Fibroblast of lung (primary cell): Measurements from ENCODE around the gene ZNF664. TPM values are rescaled to one million over a fixed set of nuclear protein-coding genes. Genes with fewer than 3 reads are reported as not detected.

Experiments used
- DNase-seq, 2 donors: peaks; one replicate each; pipeline versions ENCODE4 v3.0.0 to v3.0.0-alpha.2; 2010; ENCODE audit warnings: low read depth in 2 of 2
- H2AFZ ChIP-seq: 2 replicates; pipeline ENCODE4 v1.5.1; 2012; ENCODE audit warnings: low read length, control low read depth, inconsistent platforms
- H3K27ac ChIP-seq: 2 replicates; pipeline ENCODE4 v1.5.1; 2011; ENCODE audit warnings: low read length, control low read depth; ENCODE audit not compliant: insufficient read depth
- H3K27me3 ChIP-seq: 2 replicates; pipeline ENCODE4 v1.5.1; 2011; ENCODE audit warnings: mild to moderate bottlenecking, low read length; ENCODE audit not compliant: control insufficient read depth, insufficient read depth
- H3K36me3 ChIP-seq: 2 replicates; pipeline ENCODE4 v1.5.1; 2011; ENCODE audit warnings: low read length; ENCODE audit not compliant: control insufficient read depth, insufficient read depth
- H3K4me1 ChIP-seq: 2 replicates; pipeline ENCODE4 v1.5.1; 2011; ENCODE audit warnings: low read length; ENCODE audit not compliant: control insufficient read depth, insufficient read depth; ENCODE audit errors: extremely low read depth
- H3K4me2 ChIP-seq: 2 replicates; pipeline ENCODE4 v1.5.1; 2011; ENCODE audit warnings: low read length, control low read depth; ENCODE audit not compliant: insufficient read depth; ENCODE audit errors: extremely low read depth
- H3K4me3 ChIP-seq, 4 experiments: fragments of 200-600 bp in 1 of 4; sonication (generic) in 1 of 4; replicated peaks in 1 of 4; 2 replicates each; pipeline ENCODE4 v1.5.1; 2011 to 2016; ENCODE audit warnings: low read length in 4 of 4, low read depth in 3 of 4, mild to moderate bottlenecking in 3 of 4, control low read depth in 2 of 4, inconsistent platforms in 1 of 4, mixed read lengths in 1 of 4; ENCODE audit not compliant: insufficient read depth in 1 of 4; ENCODE audit errors: control extremely low read depth in 1 of 4
- H3K79me2 ChIP-seq: 2 replicates; pipeline ENCODE4 v1.5.1; 2012; ENCODE audit warnings: mild to moderate bottlenecking, low read length, inconsistent platforms; ENCODE audit not compliant: control insufficient read depth, insufficient read depth
- H3K9ac ChIP-seq: 2 replicates; pipeline ENCODE4 v1.5.1; 2011; ENCODE audit warnings: mild to moderate bottlenecking, low read length, control low read depth; ENCODE audit not compliant: insufficient read depth
- H3K9me3 ChIP-seq: 2 replicates; pipeline ENCODE4 v1.5.1; 2012; ENCODE audit warnings: low read depth, low read length; ENCODE audit not compliant: control insufficient read depth, insufficient read depth
- H4K20me1 ChIP-seq: 2 replicates; pipeline ENCODE4 v1.5.1; 2011; ENCODE audit warnings: low read length; ENCODE audit not compliant: control insufficient read depth, insufficient read depth; ENCODE audit errors: extremely low read depth
- EZH2 ChIP-seq: IDR thresholded peaks from 2 replicates; pipeline ENCODE4 v1.5.1; 2012; ENCODE audit warnings: low read length, control low read depth, mild to moderate bottlenecking; ENCODE audit errors: missing control alignments
- polyA plus RNA-seq, 2 donors: library from polyadenylated mRNA; depleted of rRNA in 1 of 2; stranded (reverse) in 1 of 2; unstranded in 1 of 2; fragments of >200 nt; gene quantifications; 2 replicates each; pipeline ENCODE4 v1.2.1, GENCODE V29; 2011 to 2012; ENCODE audit warnings: missing spikeins in 1 of 2
- total RNA-seq: library from RNA; depleted of rRNA; stranded (reverse); fragments of >200 nt; gene quantifications from 2 replicates; pipeline ENCODE4 v1.2.1, GENCODE V29; 2014
- TF ChIP-seq, protein P1 (sequence below), 2 donors: IDR thresholded peaks in 1 of 2; conservative IDR thresholded peaks in 1 of 2; 1 replicate in 1 of 2; 2 replicates in 1 of 2; pipeline ENCODE4 v1.5.1; 2011 to 2012; ENCODE audit warnings: low read length in 2 of 2, control low read depth in 1 of 2, inconsistent platforms in 1 of 2, low read depth in 1 of 2, mild to moderate bottlenecking in 1 of 2

ZNF664 gene
- total and polyA plus RNA-seq, 2 donors (not counting 1 experiment from before 2014, with no cell fraction given): 43.9 to 55.1 TPM

- no peak for TF ChIP-seq EZH2
- TF ChIP-seq, protein P1, sequence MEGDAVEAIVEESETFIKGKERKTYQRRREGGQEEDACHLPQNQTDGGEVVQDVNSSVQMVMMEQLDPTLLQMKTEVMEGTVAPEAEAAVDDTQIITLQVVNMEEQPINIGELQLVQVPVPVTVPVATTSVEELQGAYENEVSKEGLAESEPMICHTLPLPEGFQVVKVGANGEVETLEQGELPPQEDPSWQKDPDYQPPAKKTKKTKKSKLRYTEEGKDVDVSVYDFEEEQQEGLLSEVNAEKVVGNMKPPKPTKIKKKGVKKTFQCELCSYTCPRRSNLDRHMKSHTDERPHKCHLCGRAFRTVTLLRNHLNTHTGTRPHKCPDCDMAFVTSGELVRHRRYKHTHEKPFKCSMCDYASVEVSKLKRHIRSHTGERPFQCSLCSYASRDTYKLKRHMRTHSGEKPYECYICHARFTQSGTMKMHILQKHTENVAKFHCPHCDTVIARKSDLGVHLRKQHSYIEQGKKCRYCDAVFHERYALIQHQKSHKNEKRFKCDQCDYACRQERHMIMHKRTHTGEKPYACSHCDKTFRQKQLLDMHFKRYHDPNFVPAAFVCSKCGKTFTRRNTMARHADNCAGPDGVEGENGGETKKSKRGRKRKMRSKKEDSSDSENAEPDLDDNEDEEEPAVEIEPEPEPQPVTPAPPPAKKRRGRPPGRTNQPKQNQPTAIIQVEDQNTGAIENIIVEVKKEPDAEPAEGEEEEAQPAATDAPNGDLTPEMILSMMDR (conservative IDR thresholded peaks at IDR 0.05 in 1 of 2, IDR thresholded peaks at IDR 0.05 in 1 of 2; ENCODE audit: low read depth in 1 of 2, low read length in 2 of 2): no peak
- H3K9me3 ChIP-seq: no peaks in the 10 kb centered on the region
Measured at GRCh38 chr12:123960856-123961255, 12.2 kb upstream of the ZNF664 start.

DNA sequence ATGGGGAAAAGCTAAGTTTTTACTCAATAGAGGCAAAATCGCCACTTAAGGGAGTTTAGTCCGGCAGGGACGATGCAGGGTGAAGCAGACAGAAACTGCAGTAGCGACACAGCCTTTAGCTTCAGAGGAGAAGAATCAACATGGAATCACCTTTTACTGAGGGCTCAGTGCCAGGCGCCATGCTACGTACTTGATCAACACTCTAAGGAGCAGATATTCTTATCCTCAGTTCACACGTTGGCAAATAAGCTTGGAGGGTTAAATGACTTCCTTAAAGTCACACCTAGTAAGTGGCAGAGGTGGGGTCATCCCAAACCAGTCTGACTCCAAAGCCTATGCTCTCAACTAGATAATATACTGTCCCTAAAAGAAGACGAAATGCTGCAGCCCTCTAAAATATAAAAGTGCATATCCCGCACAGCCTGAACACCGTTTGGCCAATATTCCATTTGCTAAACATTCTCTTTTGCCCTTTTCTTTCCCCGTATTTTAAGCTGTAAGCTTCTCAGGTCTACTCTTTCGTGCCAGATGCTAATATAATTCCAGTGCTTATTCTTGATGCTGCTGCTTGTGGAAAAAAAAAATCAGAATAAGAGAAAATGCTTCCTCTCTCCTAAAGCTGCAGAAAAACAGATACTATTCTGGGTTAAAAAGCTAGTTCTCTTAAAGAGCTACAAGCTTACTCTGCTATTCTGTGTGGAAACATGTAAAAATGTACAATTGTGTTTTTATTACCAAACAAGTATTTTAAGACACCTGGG is 11.2 kb upstream of the ZNF664 start:
- Histone ChIP-seq H3K4me3 (no peak overlapping the region), H3K4me1 (peaks cover 3% of the 10 kb centered on the region), H3K9me3 (no peaks in the 10 kb centered on the region), H3K36me3 (no peaks in the 10 kb centered on the region), H3K27me3 (no peaks in the 10 kb centered on the region), H3K27ac (no peak overlapping the region), H3K9ac (no peak overlapping the region), H3K4me2 (no peak overlapping the region), H4K20me1 (no peaks in the 10 kb centered on the region), H2AFZ (no peak overlapping the region), H3K79me2 (peaks cover 6% of the 10 kb centered on the region)
- TF ChIP-seq EZH2: no peak
- TF ChIP-seq, protein P1 (conservative IDR thresholded peaks at IDR 0.05 in 1 of 2, IDR thresholded peaks at IDR 0.05 in 1 of 2; ENCODE audit: low read depth in 1 of 2, low read length in 2 of 2): no peak
- DNase-seq: no peak

More at GRCh38 chr12:123960856-123961255, 12.2 kb upstream of the ZNF664 start:
- no peaks in the 10 kb centered on the region for H3K36me3 ChIP-seq
- H3K79me2 ChIP-seq: peaks cover 3% of the 10 kb centered on the region
- H4K20me1 ChIP-seq: no peaks in the 10 kb centered on the region
- H3K4me3 ChIP-seq: no peak overlapping the region
- H3K9ac ChIP-seq: no peak overlapping the region
- H3K27ac ChIP-seq: no peak overlapping the region
- no peak overlapping the region for H3K4me2 ChIP-seq
- H3K27me3 ChIP-seq: no peaks in the 10 kb centered on the region
- DNase-seq: no peak
- H3K4me1 ChIP-seq: no peaks in the 10 kb centered on the region
- no peak overlapping the region for H2AFZ ChIP-seq

- H3K36me3 ChIP-seq: no peaks in the 10 kb centered on the region
- no peaks in the 10 kb centered on the region for H4K20me1 ChIP-seq
- no peak for DNase-seq
- H3K9me3 ChIP-seq: no peaks in the 10 kb centered on the region
- TF ChIP-seq, protein P1 (conservative IDR thresholded peaks at IDR 0.05 in 1 of 2, IDR thresholded peaks at IDR 0.05 in 1 of 2; ENCODE audit: low read depth in 1 of 2, low read length in 2 of 2): no peak
- no peak for TF ChIP-seq EZH2
- no peak overlapping the region for H2AFZ ChIP-seq
- peaks cover 6% of the 10 kb centered on the region for H3K4me1 ChIP-seq
- no peak overlapping the region for H3K4me2 ChIP-seq
- no peak overlapping the region for H3K27ac ChIP-seq
- H3K9ac ChIP-seq: no peak overlapping the region
- H3K4me3 ChIP-seq: no peak overlapping the region
- peaks cover 10% of the 10 kb centered on the region for H3K79me2 ChIP-seq
- H3K27me3 ChIP-seq: no peaks in the 10 kb centered on the region
Measured at GRCh38 chr12:123962513-123962912, 10.5 kb upstream of the ZNF664 start.
